PC-3 (cell line): ENCODE measurements around the gene RHOT2. TPM values are rescaled to one million over a fixed set of nuclear protein-coding genes. Genes with fewer than 3 reads are reported as not detected.

Source experiments
- ATAC-seq: fragments of 200-7000 bp; cut with Tn5 transposase; 2 replicates; pipeline ENCODE4 v1.9.1; 2020; ENCODE audit warnings: mild to moderate bottlenecking, moderate library complexity
- BruUV-seq: library from RNA; stranded (reverse); fragments of 400-500 nt; replicated peaks from 2 replicates; lab custom pipeline; 2021; lab: Mats Ljungman, UMichigan
- CTCF ChIA-PET: fragments of 300-600 bp; sonication (Branson Sonifier 250); formaldehyde crosslinking; loops from one replicate; lab custom pipeline; 2022; ENCODE audit warnings: antibody characterized with exemption; lab: Charles Lee
- POLR2A ChIA-PET: fragments of 300-600 bp; sonication (Branson Sonifier 250); formaldehyde crosslinking; loops from one replicate; lab custom pipeline; 2022; ENCODE audit warnings: antibody characterized with exemption; ENCODE audit not compliant: unreplicated experiment; lab: Charles Lee
- DNase-seq: peaks from one replicate; pipeline ENCODE4 v3.0.0-alpha.2; 2015
- H2AFZ ChIP-seq: fragments of 300-600 bp; sonication (generic); 2 replicates; pipeline ENCODE4 v1.6.0; 2016; ENCODE audit warnings: antibody characterized with exemption, low read length
- H3F3A ChIP-seq: fragments of 300-600 bp; sonication (generic); one replicate; pipeline ENCODE4 v1.6.0; 2017; ENCODE audit warnings: antibody characterized with exemption, low read length, control low read depth, mild to moderate bottlenecking; ENCODE audit not compliant: unreplicated experiment
- H3K27ac ChIP-seq: fragments of 300-600 bp; sonication (generic); 2 replicates; pipeline ENCODE4 v1.5.1; 2016; ENCODE audit warnings: mild to moderate bottlenecking, low read length
- H3K27me3 ChIP-seq: fragments of 300-600 bp; sonication (generic); 2 replicates; pipeline ENCODE4 v1.6.1; 2016; ENCODE audit warnings: low read length, mixed read lengths
- H3K36me3 ChIP-seq: fragments of 300-600 bp; sonication (generic); 2 replicates; pipeline ENCODE4 v1.6.1; 2016; ENCODE audit warnings: low read depth, mixed run types, low read length, mixed read lengths
- H3K4me1 ChIP-seq: fragments of 300-600 bp; sonication (generic); 2 replicates; pipeline ENCODE4 v1.5.1; 2016; ENCODE audit warnings: low read length; ENCODE audit not compliant: insufficient read depth
- H3K4me2 ChIP-seq: fragments of 300-600 bp; sonication (generic); 2 replicates; pipeline ENCODE4 v1.6.0; 2016; ENCODE audit warnings: low read length
- H3K4me3 ChIP-seq: fragments of 300-600 bp; sonication (generic); 2 replicates; pipeline ENCODE4 v1.5.1; 2016; ENCODE audit warnings: mild to moderate bottlenecking, low read length, mixed read lengths
- H3K79me2 ChIP-seq: fragments of 300-600 bp; sonication (generic); 2 replicates; pipeline ENCODE4 v1.6.1; 2017; ENCODE audit warnings: low read length, mixed read lengths
- H3K9ac ChIP-seq: fragments of 300-600 bp; sonication (generic); 2 replicates; pipeline ENCODE4 v1.6.0; 2016; ENCODE audit warnings: mild to moderate bottlenecking, low read length
- H3K9me2 ChIP-seq: fragments of 300-600 bp; sonication (generic); replicated peaks from 2 replicates; pipeline ENCODE4 v1.6.1; 2016; ENCODE audit warnings: mixed run types, low read length, mixed read lengths
- H3K9me3 ChIP-seq: fragments of 300-600 bp; sonication (generic); 2 replicates; pipeline ENCODE4 v1.6.1; 2016; ENCODE audit warnings: low read length, mixed read lengths
- H4K20me1 ChIP-seq: fragments of 300-600 bp; sonication (generic); 2 replicates; pipeline ENCODE4 v1.6.1; 2016; ENCODE audit warnings: low read length, mixed read lengths
- CTCF ChIP-seq: fragments of 300-600 bp; sonication (generic); conservative IDR thresholded peaks from 2 replicates; pipeline ENCODE4 v1.5.1; 2017; ENCODE audit warnings: antibody characterized with exemption, low read depth, mild to moderate bottlenecking, low read length
- EZH2 ChIP-seq: fragments of 300-600 bp; sonication (generic); IDR thresholded peaks from one replicate; pipeline ENCODE4 v1.6.1; 2017; ENCODE audit warnings: antibody characterized with exemption, mild to moderate bottlenecking, low read length; ENCODE audit not compliant: unreplicated experiment
- EZH2phosphoT487 ChIP-seq: fragments of 300-600 bp; sonication (generic); IDR thresholded peaks from 2 replicates; pipeline ENCODE4 v1.6.1; 2018; ENCODE audit warnings: mild to moderate bottlenecking, antibody characterized with exemption, low read length, borderline replicate concordance
- intact Hi-C: fragments of 100-400 bp; cut with micrococcal nuclease; formaldehyde crosslinking; loops from 2 replicates; pipeline ENCODE4 v1.9.0; 2023
- total RNA-seq: library from RNA; depleted of rRNA; stranded (reverse); fragments of >200 nt; gene quantifications from 2 replicates; pipeline ENCODE4 v1.2.3, GENCODE V29; 2014

RHOT2 gene
- total RNA-seq, 1 experiment from 2014 or later, result 93.0 TPM

GRCh38 chr16:698911-699671 is 31.2 kb downstream of the RHOT2 start:
- TF ChIP-seq EZH2phosphoT487 (no peak), CTCF (no peak), EZH2 (no peak)
- no peak overlapping the region for H3K9ac ChIP-seq
- H3K4me2 ChIP-seq, result no peak overlapping the region
- H3K9me2 ChIP-seq, result no peaks in the 10 kb centered on the region
- H3K4me1 ChIP-seq, result peaks cover 14% of the 10 kb centered on the region; the same call in 1 of the 2 replicates
- H3K27me3 ChIP-seq, result 0 out of 2 replicates have a peak, but pooled peaks cover 6% of the 10 kb centered on the region
- no peaks in the 10 kb centered on the region for H3F3A ChIP-seq
- H3K79me2 ChIP-seq, result no peaks in the 10 kb centered on the region
- ChIA-PET CTCF (no interaction called here), POLR2A (no interaction called here)
- no peaks in the 10 kb centered on the region for H3K9me3 ChIP-seq
- no peak overlapping the region for H3K27ac ChIP-seq
- no peaks in the 10 kb centered on the region for H4K20me1 ChIP-seq
- H2AFZ ChIP-seq, result no peak overlapping the region
- BruUV-seq, result no TSS peak
- H3K4me3 ChIP-seq, result no peak overlapping the region
- intact Hi-C loops, result no loop called here
- DNase-seq (no peak), ATAC-seq (no peak)
- H3K36me3 ChIP-seq, result no peaks in the 10 kb centered on the region

GRCh38 chr16:700684-701584 is 33.0 kb downstream of the RHOT2 start:
- Histone ChIP-seq H3K9me2 (no peaks in the 10 kb centered on the region), H3K9ac (no peak overlapping the region), H3K27ac (no peak overlapping the region), H2AFZ (no peak overlapping the region), H3K4me2 (peak overlapping the region; percentile 26; the same call in 1 of the 2 replicates), H3K4me1 (no peaks in the 10 kb centered on the region), H3K79me2 (no peaks in the 10 kb centered on the region), H3K9me3 (no peaks in the 10 kb centered on the region), H3K4me3 (no peak overlapping the region), H3F3A (no peaks in the 10 kb centered on the region), H3K36me3 (no peaks in the 10 kb centered on the region), H3K27me3 (peaks cover 13% of the 10 kb centered on the region), H4K20me1 (no peaks in the 10 kb centered on the region)
- DNase-seq (no peak), ATAC-seq (peak; percentile 48; the same call in 1 of the 2 replicates)
- TF ChIP-seq CTCF (no peak), EZH2phosphoT487 (no peak), EZH2 (no peak)
- CTCF ChIA-PET, result no interaction called here
- no TSS peak for BruUV-seq
- POLR2A ChIA-PET, result no interaction called here
- intact Hi-C loops, result no loop called here
